ENCODE measurements around the gene VPS8. TPM values are rescaled to one million over a fixed set of nuclear protein-coding genes. Genes with fewer than 3 reads are reported as not detected.

Gene VPS8
- total and polyA plus RNA-seq, 2 of the 13 experiments (the other 11 are each of a cell fraction or from before 2014, with no cell fraction given) = 14.2 to 35.1 TPM

DNA sequence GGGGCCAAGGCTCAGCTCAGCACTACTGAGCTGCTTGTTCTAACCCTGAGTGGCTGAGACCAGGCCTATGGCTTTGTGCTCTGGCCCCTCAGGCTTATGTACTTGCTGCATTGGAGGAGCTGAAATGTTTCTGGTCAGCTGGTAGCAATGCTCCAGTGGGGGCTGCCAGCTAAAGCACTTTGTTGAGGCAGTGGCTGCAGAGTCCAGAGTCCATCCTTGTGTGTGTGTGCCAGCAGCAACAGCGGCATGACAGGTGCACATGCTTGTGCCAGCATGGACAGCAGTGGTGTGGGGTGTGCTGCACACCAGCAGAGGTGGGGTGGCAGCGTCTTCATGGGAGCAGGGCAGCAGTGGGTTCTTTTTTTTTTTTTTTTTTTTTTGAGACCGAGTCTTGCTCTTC lies 169.1 kb downstream of the VPS8 start (continued):
- peak; percentile 92 for TF ChIP-seq TFAP4 (IDR thresholded peaks at IDR 0.05; ENCODE audit: borderline replicate concordance, low read depth)
- TF ChIP-seq, protein P1, sequence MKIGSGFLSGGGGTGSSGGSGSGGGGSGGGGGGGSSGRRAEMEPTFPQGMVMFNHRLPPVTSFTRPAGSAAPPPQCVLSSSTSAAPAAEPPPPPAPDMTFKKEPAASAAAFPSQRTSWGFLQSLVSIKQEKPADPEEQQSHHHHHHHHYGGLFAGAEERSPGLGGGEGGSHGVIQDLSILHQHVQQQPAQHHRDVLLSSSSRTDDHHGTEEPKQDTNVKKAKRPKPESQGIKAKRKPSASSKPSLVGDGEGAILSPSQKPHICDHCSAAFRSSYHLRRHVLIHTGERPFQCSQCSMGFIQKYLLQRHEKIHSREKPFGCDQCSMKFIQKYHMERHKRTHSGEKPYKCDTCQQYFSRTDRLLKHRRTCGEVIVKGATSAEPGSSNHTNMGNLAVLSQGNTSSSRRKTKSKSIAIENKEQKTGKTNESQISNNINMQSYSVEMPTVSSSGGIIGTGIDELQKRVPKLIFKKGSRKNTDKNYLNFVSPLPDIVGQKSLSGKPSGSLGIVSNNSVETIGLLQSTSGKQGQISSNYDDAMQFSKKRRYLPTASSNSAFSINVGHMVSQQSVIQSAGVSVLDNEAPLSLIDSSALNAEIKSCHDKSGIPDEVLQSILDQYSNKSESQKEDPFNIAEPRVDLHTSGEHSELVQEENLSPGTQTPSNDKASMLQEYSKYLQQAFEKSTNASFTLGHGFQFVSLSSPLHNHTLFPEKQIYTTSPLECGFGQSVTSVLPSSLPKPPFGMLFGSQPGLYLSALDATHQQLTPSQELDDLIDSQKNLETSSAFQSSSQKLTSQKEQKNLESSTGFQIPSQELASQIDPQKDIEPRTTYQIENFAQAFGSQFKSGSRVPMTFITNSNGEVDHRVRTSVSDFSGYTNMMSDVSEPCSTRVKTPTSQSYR (CRISPR knock-in tag; IDR thresholded peaks at IDR 0.05; ENCODE audit: borderline replicate concordance) = peak; percentile 48; the same call in 1 of the 2 replicates
- TF ChIP-seq CTCF (CRISPR knock-in tag; IDR thresholded peaks at IDR 0.05) = no peak
- TF ChIP-seq MLLT10 (CRISPR knock-in tag; IDR thresholded peaks at IDR 0.05) = no peak
- TF ChIP-seq ZBTB4 (CRISPR knock-in tag; IDR thresholded peaks at IDR 0.05; ENCODE audit: borderline replicate concordance) = no peak
- no peak for TF ChIP-seq ZNF260 (CRISPR knock-in tag; IDR thresholded peaks at IDR 0.05; ENCODE audit: borderline replicate concordance, low read depth)
- peak; percentile 64; the same call in 1 of the 2 replicates for TF ChIP-seq FOXO1 (CRISPR knock-in tag; IDR thresholded peaks at IDR 0.05)
- TF ChIP-seq CBFB (CRISPR knock-in tag; IDR thresholded peaks at IDR 0.05) = no peak
- TF ChIP-seq ZFP36 (IDR thresholded peaks at IDR 0.05; ENCODE audit: borderline replicate concordance, low read depth, low read length, partially characterized antibody) = no peak
- TF ChIP-seq SP4 (CRISPR knock-in tag; IDR thresholded peaks at IDR 0.05) = no peak
- TF ChIP-seq CREB3 (CRISPR knock-in tag; IDR thresholded peaks at IDR 0.05) = no peak
- no peak for TF ChIP-seq MAF1 (CRISPR knock-in tag; IDR thresholded peaks at IDR 0.05; ENCODE audit: borderline replicate concordance)
- TF ChIP-seq ZBTB39 (CRISPR knock-in tag; IDR thresholded peaks at IDR 0.05) = no peak
- TF ChIP-seq, protein P2, sequence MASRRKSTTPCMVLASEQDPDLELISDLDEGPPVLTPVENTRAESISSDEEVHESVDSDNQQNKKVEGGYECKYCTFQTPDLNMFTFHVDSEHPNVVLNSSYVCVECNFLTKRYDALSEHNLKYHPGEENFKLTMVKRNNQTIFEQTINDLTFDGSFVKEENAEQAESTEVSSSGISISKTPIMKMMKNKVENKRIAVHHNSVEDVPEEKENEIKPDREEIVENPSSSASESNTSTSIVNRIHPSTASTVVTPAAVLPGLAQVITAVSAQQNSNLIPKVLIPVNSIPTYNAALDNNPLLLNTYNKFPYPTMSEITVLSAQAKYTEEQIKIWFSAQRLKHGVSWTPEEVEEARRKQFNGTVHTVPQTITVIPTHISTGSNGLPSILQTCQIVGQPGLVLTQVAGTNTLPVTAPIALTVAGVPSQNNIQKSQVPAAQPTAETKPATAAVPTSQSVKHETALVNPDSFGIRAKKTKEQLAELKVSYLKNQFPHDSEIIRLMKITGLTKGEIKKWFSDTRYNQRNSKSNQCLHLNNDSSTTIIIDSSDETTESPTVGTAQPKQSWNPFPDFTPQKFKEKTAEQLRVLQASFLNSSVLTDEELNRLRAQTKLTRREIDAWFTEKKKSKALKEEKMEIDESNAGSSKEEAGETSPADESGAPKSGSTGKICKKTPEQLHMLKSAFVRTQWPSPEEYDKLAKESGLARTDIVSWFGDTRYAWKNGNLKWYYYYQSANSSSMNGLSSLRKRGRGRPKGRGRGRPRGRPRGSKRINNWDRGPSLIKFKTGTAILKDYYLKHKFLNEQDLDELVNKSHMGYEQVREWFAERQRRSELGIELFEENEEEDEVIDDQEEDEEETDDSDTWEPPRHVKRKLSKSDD (CRISPR knock-in tag; IDR thresholded peaks at IDR 0.05; ENCODE audit: low read depth) = no peak

Data from HepG2 (cell line).